HEK293 (cell line): ENCODE measurements around the gene TASOR2.
A peak's percentile ranks its signal among the peaks of the same experiment; 100 is the strongest.

Experiments used
- CTCF ChIA-PET: fragments of 350-600 bp; formaldehyde crosslinking; extraction: SDS; loops from one replicate; lab custom pipeline; 2021; ENCODE audit warnings: antibody characterized with exemption; lab: Yijun Ruan, JAX
- POLR2A ChIA-PET: fragments of 300-600 bp; formaldehyde crosslinking; extraction: SDS; loops from one replicate; lab custom pipeline; 2020; ENCODE audit warnings: antibody characterized with exemption, inconsistent platforms; lab: Yijun Ruan, JAX
- H3K27ac ChIP-seq: fragments of 200-500 bp; sonication (Bioruptor generic); 2 replicates; pipeline ENCODE4 v1.5.1; 2014; ENCODE audit warnings: low read depth, low read length, control low read depth, inconsistent platforms; ENCODE audit errors: extremely low read depth
- H3K36me3 ChIP-seq, 2 experiments: fragments of 200-500 bp in 1 of 2; sonication (Bioruptor generic) in 1 of 2; 1 replicate in 1 of 2; 2 replicates in 1 of 2; pipeline ENCODE4 v1.5.1; 2014 to 2017; ENCODE audit warnings: inconsistent platforms in 2 of 2, low read length in 2 of 2; ENCODE audit not compliant: control insufficient read depth in 2 of 2, insufficient read depth in 1 of 2
- H3K4me1 ChIP-seq: fragments of 200-500 bp; sonication (Bioruptor generic); 2 replicates; pipeline ENCODE4 v1.5.1; 2014; ENCODE audit warnings: mild to moderate bottlenecking, low read length, inconsistent platforms; ENCODE audit not compliant: control insufficient read depth, insufficient read depth
- H3K4me3 ChIP-seq: 2 replicates; pipeline ENCODE4 v1.5.1; 2011; ENCODE audit warnings: low read depth, mild to moderate bottlenecking, control low read depth, low read length, moderate library complexity
- H3K9me3 ChIP-seq: fragments of 200-500 bp; sonication (Bioruptor generic); 2 replicates; pipeline ENCODE4 v1.5.1; 2014; ENCODE audit warnings: low read depth, low read length, inconsistent platforms; ENCODE audit not compliant: control insufficient read depth, insufficient read depth
- BCL11B ChIP-seq: fragments of 450-650 bp; formaldehyde crosslinking; IDR thresholded peaks from 2 replicates; pipeline ENCODE4 v1.5.1; 2016; ENCODE audit warnings: low read depth, missing biosample characterization, missing genetic modification characterization
- MZF1 ChIP-seq: fragments of 450-650 bp; formaldehyde crosslinking; IDR thresholded peaks from 2 replicates; pipeline ENCODE4 v1.5.1; 2017; ENCODE audit warnings: missing biosample characterization, missing genetic modification characterization, borderline replicate concordance
- PRDM10 ChIP-seq: fragments of 450-650 bp; formaldehyde crosslinking; IDR thresholded peaks from 2 replicates; pipeline ENCODE4 v1.5.1; 2016; ENCODE audit warnings: missing biosample characterization, missing genetic modification characterization
- REST ChIP-seq: fragments of 450-650 bp; formaldehyde crosslinking; IDR thresholded peaks from 2 replicates; pipeline ENCODE4 v1.5.1; 2016; ENCODE audit warnings: missing biosample characterization, missing genetic modification characterization
- SP7 ChIP-seq: fragments of 450-650 bp; formaldehyde crosslinking; IDR thresholded peaks from 2 replicates; pipeline ENCODE4 v1.5.1; 2016; ENCODE audit warnings: missing biosample characterization, missing genetic modification characterization
- ZBTB17 ChIP-seq: fragments of 450-650 bp; formaldehyde crosslinking; IDR thresholded peaks from 2 replicates; pipeline ENCODE4 v1.5.1; 2016; ENCODE audit warnings: missing biosample characterization, missing genetic modification characterization
- ZBTB49 ChIP-seq: fragments of 450-650 bp; formaldehyde crosslinking; IDR thresholded peaks from 2 replicates; pipeline ENCODE4 v1.5.1; 2016; ENCODE audit warnings: missing biosample characterization, missing genetic modification characterization, low read depth
- ZIC2 ChIP-seq: fragments of 450-650 bp; formaldehyde crosslinking; IDR thresholded peaks from 2 replicates; pipeline ENCODE4 v1.5.1; 2016; ENCODE audit warnings: missing biosample characterization, missing genetic modification characterization
- ZNF10 ChIP-seq: fragments of 450-650 bp; formaldehyde crosslinking; IDR thresholded peaks from 2 replicates; pipeline ENCODE4 v1.5.1; 2017; ENCODE audit warnings: missing biosample characterization, missing genetic modification characterization
- ZNF133 ChIP-seq: fragments of 450-650 bp; formaldehyde crosslinking; IDR thresholded peaks from 2 replicates; pipeline ENCODE4 v1.5.1; 2016; ENCODE audit warnings: missing biosample characterization, missing genetic modification characterization
- ZNF292 ChIP-seq: fragments of 450-650 bp; formaldehyde crosslinking; IDR thresholded peaks from 2 replicates; pipeline ENCODE4 v1.5.1; 2016; ENCODE audit warnings: low read depth, missing biosample characterization, missing genetic modification characterization, borderline replicate concordance
- ZNF366 ChIP-seq: fragments of 450-650 bp; formaldehyde crosslinking; conservative IDR thresholded peaks from 2 replicates; pipeline ENCODE4 v1.5.1; 2016; ENCODE audit warnings: missing biosample characterization, missing genetic modification characterization
- ZNF398 ChIP-seq: fragments of 450-650 bp; formaldehyde crosslinking; IDR thresholded peaks from 2 replicates; pipeline ENCODE4 v1.5.1; 2017; ENCODE audit warnings: missing biosample characterization, missing genetic modification characterization
- ZNF426 ChIP-seq: fragments of 450-650 bp; formaldehyde crosslinking; IDR thresholded peaks from 2 replicates; pipeline ENCODE4 v1.5.1; 2017; ENCODE audit warnings: missing biosample characterization, missing genetic modification characterization, mild to moderate bottlenecking, inconsistent platforms, moderate library complexity
- ZNF48 ChIP-seq: fragments of 450-650 bp; formaldehyde crosslinking; IDR thresholded peaks from 2 replicates; pipeline ENCODE4 v1.5.1; 2016; ENCODE audit warnings: missing biosample characterization, missing genetic modification characterization
- ZNF529 ChIP-seq: fragments of 450-650 bp; formaldehyde crosslinking; IDR thresholded peaks from 2 replicates; pipeline ENCODE4 v1.5.1; 2017; ENCODE audit warnings: missing genetic modification characterization, missing biosample characterization; ENCODE audit not compliant: insufficient replicate concordance
- ZNF555 ChIP-seq: fragments of 450-650 bp; formaldehyde crosslinking; conservative IDR thresholded peaks from 2 replicates; pipeline ENCODE4 v1.5.1; 2017; ENCODE audit warnings: missing biosample characterization, mild to moderate bottlenecking, missing genetic modification characterization, inconsistent platforms
- ZNF561 ChIP-seq: fragments of 450-650 bp; IDR thresholded peaks from 2 replicates; pipeline ENCODE4 v1.5.1; 2018; ENCODE audit warnings: missing biosample characterization, missing genetic modification characterization, borderline replicate concordance
- ZNF585B ChIP-seq: fragments of 450-650 bp; formaldehyde crosslinking; IDR thresholded peaks from 2 replicates; pipeline ENCODE4 v1.5.1; 2016; ENCODE audit warnings: missing biosample characterization, missing genetic modification characterization
- ZNF600 ChIP-seq: fragments of 450-650 bp; formaldehyde crosslinking; IDR thresholded peaks from 2 replicates; pipeline ENCODE4 v1.5.1; 2016; ENCODE audit warnings: missing biosample characterization, missing genetic modification characterization
- ZNF76 ChIP-seq: fragments of 450-650 bp; formaldehyde crosslinking; IDR thresholded peaks from 2 replicates; pipeline ENCODE4; 2016; ENCODE audit warnings: low read depth, missing biosample characterization, missing genetic modification characterization, borderline replicate concordance
- ZNF785 ChIP-seq: fragments of 450-650 bp; formaldehyde crosslinking; IDR thresholded peaks from 2 replicates; pipeline ENCODE4 v1.5.1; 2016; ENCODE audit warnings: missing biosample characterization, missing genetic modification characterization
- ZXDB ChIP-seq: fragments of 450-650 bp; formaldehyde crosslinking; IDR thresholded peaks from 2 replicates; pipeline ENCODE4 v1.5.1; 2016; ENCODE audit warnings: missing biosample characterization, missing genetic modification characterization

Gene TASOR2

GRCh38 chr10:5662708-5663579, 21.7 kb upstream of the TASOR2 start (continued):
- no peak for TF ChIP-seq BCL11B (tag by site-specific recombination)
- TF ChIP-seq REST (tag by site-specific recombination) = peak; percentile 52; the same call in 1 of the 2 replicates
- TF ChIP-seq ZNF600 (tag by site-specific recombination) = peak; percentile 65
- TF ChIP-seq ZNF529 (tag by site-specific recombination) = no peak
- TF ChIP-seq ZNF76 (tag by site-specific recombination) = no peak
- TF ChIP-seq ZNF561 (tag by site-specific recombination) = no peak
- TF ChIP-seq ZBTB49 (tag by site-specific recombination) = no peak
- TF ChIP-seq ZNF366 (tag by site-specific recombination) = peak; percentile 50

GRCh38 chr10:5663692-5664427, 20.8 kb upstream of the TASOR2 start:
- no peak overlapping the region for H3K4me3 ChIP-seq
- H3K36me3 ChIP-seq = no peaks in the 10 kb centered on the region
- CTCF ChIA-PET = interaction anchor here (0.6 to 2.7 kb wide), 4 partner anchors 8 to 1257 kb away, joined by 3 to 13 read pairs (median 4); no protein-coding TSS in a partner anchor
- no peak overlapping the region for H3K27ac ChIP-seq
- POLR2A ChIA-PET = no interaction called here
- H3K9me3 ChIP-seq = no peaks in the 10 kb centered on the region
- H3K4me1 ChIP-seq = peaks cover 22% of the 10 kb centered on the region
- no peak for TF ChIP-seq ZNF398
- TF ChIP-seq ZNF585B (tag by site-specific recombination) = no peak
- TF ChIP-seq ZNF292 (tag by site-specific recombination) = no peak
- TF ChIP-seq ZNF426 (tag by site-specific recombination) = no peak
- no peak for TF ChIP-seq ZNF133
- peak; percentile 87 for TF ChIP-seq ZBTB17 (tag by site-specific recombination)
- TF ChIP-seq ZXDB = 0 out of 2 replicates have a peak, but pooled peaks have one; percentile 8
- TF ChIP-seq ZNF48 (tag by site-specific recombination) = no peak
- peak; percentile 16; the same call in 1 of the 2 replicates for TF ChIP-seq MZF1 (tag by site-specific recombination)
- TF ChIP-seq ZNF785 = no peak
- TF ChIP-seq SP7 (tag by site-specific recombination) = no peak
- 0 out of 2 replicates have a peak, but pooled peaks have one; percentile 9 for TF ChIP-seq PRDM10 (tag by site-specific recombination)
- no peak for TF ChIP-seq ZNF555 (tag by site-specific recombination)
- no peak for TF ChIP-seq ZNF10 (tag by site-specific recombination)
- no peak for TF ChIP-seq ZIC2 (tag by site-specific recombination)
